Omental fat pad (tissue), 4 donors: ENCODE measurements around the gene LATS1. TPM values are rescaled to one million over a fixed set of nuclear protein-coding genes. Genes with fewer than 3 reads are reported as not detected.

Experiments used
- ATAC-seq: fragments of 150-250 bp; one replicate; pipeline ENCODE4 v1.9.1; 2016; ENCODE audit warnings: mild to moderate bottlenecking, moderate library complexity; ENCODE audit not compliant: low FRiP score
- DNase-seq: peaks from one replicate; pipeline ENCODE4 v3.0.0-alpha.2; 2019; ENCODE audit warnings: low spot score
- CTCF ChIP-seq, 3 donors: fragments of 450-650 bp; IDR thresholded peaks; one replicate each; pipeline ENCODE4 v1.5.1; 2016 to 2017; ENCODE audit warnings: antibody characterized with exemption in 3 of 3, mild to moderate bottlenecking in 3 of 3, moderate library complexity in 2 of 3
- small RNA-seq: library from RNA; depleted of rRNA; stranded (forward); fragments of <200 nt; gene quantifications from one replicate; pipeline ENCODE3, GENCODE V24; 2016
- total RNA-seq, 4 donors: library from RNA; depleted of rRNA; stranded (reverse); fragments of >200 nt; gene quantifications; one replicate each; pipeline ENCODE4 v1.1.0, GENCODE V29; 2016

The LATS1 gene
- total RNA-seq, 4 donors from 2014 or later, result 18.8 to 39.2 (median 26.3) TPM

- ATAC-seq (no peak), DNase-seq (no peak)
Measured at GRCh38 chr6:149608381-149608982, 109.4 kb downstream of the LATS1 start.

More at GRCh38 chr6:149608381-149608982, 109.4 kb downstream of the LATS1 start:
- TF ChIP-seq CTCF (IDR thresholded peaks at IDR 0.05), result no peak

Small RNA genes lying within 50 kb of the gene (small RNA-seq; reads per million reads assigned to genes)
- gene RF00019, result not detected

Other genes with a start within 250 kb of the LATS1 start
- gene ZC3H12D, start 233.1 kb downstream of the LATS1 start, total RNA-seq, result 1 to 10 TPM; 2.0 to 8.9 (median 2.2) TPM
- 10 to 100 TPM; 21.7 to 41.4 (median 30.7) TPM for gene PPIL4, start 172.1 kb downstream of the LATS1 start, total RNA-seq
- gene GINM1, start 151.7 kb downstream of the LATS1 start, total RNA-seq, result 10 to 100 TPM; 45.2 to 64.8 (median 54.4) TPM
- 10 to 100 TPM; 15.4 to 30.4 (median 18.7) TPM for gene KATNA1, start 69.4 kb downstream of the LATS1 start, total RNA-seq
- gene NUP43, start 28.4 kb upstream of the LATS1 start, total RNA-seq, result 10 to 100 TPM; 10.5 to 22.7 (median 12.9) TPM
- 100 to 1,000 TPM in 2 of 4 donors, 10 to 100 TPM in 2; 89.7 to 108 (median 102) TPM for gene PCMT1, start 31.6 kb upstream of the LATS1 start, total RNA-seq
- gene LRP11, start 146.3 kb upstream of the LATS1 start, total RNA-seq, result 10 to 100 TPM; 30.5 to 39.4 (median 33.5) TPM
- gene RAET1E, start 180.0 kb upstream of the LATS1 start, total RNA-seq, result 10 to 100 TPM in 1 of 4 donors, 1 to 10 TPM in 3; 1.4 to 17.5 (median 2.7) TPM
- gene RAET1G, start 205.0 kb upstream of the LATS1 start, total RNA-seq, result 10 to 100 TPM in 2 of 4 donors, 1 to 10 TPM in 1, not detected in 1; 3.6 to 19.5 (median 10.8) TPM
- 1 to 10 TPM in 3 of 4 donors, not detected in 1; 1.1 to 2.5 (median 1.2) TPM for gene ULBP2, start 223.9 kb upstream of the LATS1 start, total RNA-seq
- gene ULBP1, start 245.8 kb upstream of the LATS1 start, total RNA-seq, result under 1 TPM in 2 of 4 donors, not detected in 2; 0.25 to 0.37 TPM